ENCODE measurements around the gene SRPRA.
A peak's percentile ranks its signal among the peaks of the same experiment; 100 is the strongest.

The SRPRA gene

GRCh38 chr11:126304457-126305075 is 35.9 kb upstream of the SRPRA start:
- ATAC-seq (ENCODE audit: low read depth) (peak; percentile 36), DNase-seq (ENCODE audit: low spot score in 2 of 2) (no peak)
- Mint-ChIP-seq H3K36me3 (peaks cover 10% of the 10 kb centered on the region), H3K9me3 (no peaks in the 10 kb centered on the region), H3K27me3 (no peaks in the 10 kb centered on the region), H3K4me3 (peak overlapping the region; percentile 99), H3K27ac (peak overlapping the region; percentile 99), H3K4me1 (peaks cover 21% of the 10 kb centered on the region)

GRCh38 chr11:126303623-126304456 is 35.1 kb upstream of the SRPRA start, which contains the start of gene DCPS:
DCPS (plus strand) TSS chr11:126304060; CDS start chr11:126304081, 21 bp downstream.
- DNase-seq (ENCODE audit: low spot score in 2 of 2) (peak; percentile 81 to 88), ATAC-seq (ENCODE audit: low read depth) (peak; percentile 91)
- Mint-ChIP-seq H3K36me3 (peaks cover 12% of the 10 kb centered on the region), H3K27ac (peak within 1 kb of the TSS; percentile 99), H3K9me3 (no peaks in the 10 kb centered on the region), H3K27me3 (no peaks in the 10 kb centered on the region), H3K4me1 (peaks cover 21% of the 10 kb centered on the region), H3K4me3 (peak within 1 kb of the TSS; percentile 99)

- no peak overlapping the region for H3K27ac Mint-ChIP-seq
These were observed 28.3 kb upstream of the SRPRA start for GRCh38 chr11:126297004-126297403.

GRCh38 chr11:126293726-126294125 is 25.0 kb upstream of the SRPRA start:
- no peaks in the 10 kb centered on the region for H3K27me3 Mint-ChIP-seq
- peak overlapping the region; percentile 35 for H3K27ac Mint-ChIP-seq
- peaks cover 12% of the 10 kb centered on the region for H3K36me3 Mint-ChIP-seq
- H3K9me3 Mint-ChIP-seq, result no peaks in the 10 kb centered on the region
- ATAC-seq (ENCODE audit: low read depth), result no peak
- peaks cover 11% of the 10 kb centered on the region for H3K4me1 Mint-ChIP-seq
- H3K4me3 Mint-ChIP-seq, result no peak overlapping the region
- no peak for DNase-seq (ENCODE audit: low spot score in 2 of 2)

More at GRCh38 chr11:126297004-126297403, 28.3 kb upstream of the SRPRA start:
- no peaks in the 10 kb centered on the region for H3K27me3 Mint-ChIP-seq
- H3K36me3 Mint-ChIP-seq, result peaks cover 9% of the 10 kb centered on the region
- ATAC-seq (ENCODE audit: low read depth), result no peak
- no peak for DNase-seq (ENCODE audit: low spot score in 2 of 2)
- H3K4me1 Mint-ChIP-seq, result peaks cover 11% of the 10 kb centered on the region
- no peaks in the 10 kb centered on the region for H3K9me3 Mint-ChIP-seq
- no peak overlapping the region for H3K4me3 Mint-ChIP-seq

- no peaks in the 10 kb centered on the region for H3K9me3 Mint-ChIP-seq
- H3K27me3 Mint-ChIP-seq, result no peaks in the 10 kb centered on the region
- DNase-seq (ENCODE audit: low spot score in 2 of 2) (no peak), ATAC-seq (ENCODE audit: low read depth) (no peak)
- H3K4me3 Mint-ChIP-seq, result no peak overlapping the region
- no peak overlapping the region for H3K27ac Mint-ChIP-seq
- H3K36me3 Mint-ChIP-seq, result peaks cover 17% of the 10 kb centered on the region
- peaks cover 10% of the 10 kb centered on the region for H3K4me1 Mint-ChIP-seq
These were observed 22.2 kb upstream of the SRPRA start for GRCh38 chr11:126290887-126291286.

- no peaks in the 10 kb centered on the region for H3K27me3 Mint-ChIP-seq
- peaks cover 12% of the 10 kb centered on the region for H3K36me3 Mint-ChIP-seq
- no peak overlapping the region for H3K4me3 Mint-ChIP-seq
- no peak overlapping the region for H3K27ac Mint-ChIP-seq
- DNase-seq (ENCODE audit: low spot score in 2 of 2) (no peak), ATAC-seq (ENCODE audit: low read depth) (no peak)
- H3K4me1 Mint-ChIP-seq, result peaks cover 13% of the 10 kb centered on the region
- no peaks in the 10 kb centered on the region for H3K9me3 Mint-ChIP-seq
These were observed 19.5 kb upstream of the SRPRA start for GRCh38 chr11:126288237-126288636.

GRCh38 chr11:126284829-126285228 is 16.1 kb upstream of the SRPRA start:
- Mint-ChIP-seq H3K9me3 (no peaks in the 10 kb centered on the region), H3K36me3 (peaks cover 6% of the 10 kb centered on the region), H3K27me3 (no peaks in the 10 kb centered on the region), H3K4me1 (peaks cover 29% of the 10 kb centered on the region), H3K4me3 (peak overlapping the region; percentile 96), H3K27ac (peak overlapping the region; percentile 83)
- peak; percentile 59 for ATAC-seq (ENCODE audit: low read depth)
- peak; percentile 36 to 58 for DNase-seq (ENCODE audit: low spot score in 2 of 2)

- peaks cover 2% of the 10 kb centered on the region for H3K36me3 Mint-ChIP-seq
- H3K4me3 Mint-ChIP-seq, result peak within 1 kb of the TSS; percentile 96
- DNase-seq (ENCODE audit: low spot score in 2 of 2) (peak; percentile 48 to 60), ATAC-seq (ENCODE audit: low read depth) (peak; percentile 67)
- peaks cover 30% of the 10 kb centered on the region for H3K4me1 Mint-ChIP-seq
- peak within 1 kb of the TSS; percentile 99 for H3K27ac Mint-ChIP-seq
- no peaks in the 10 kb centered on the region for H3K9me3 Mint-ChIP-seq
- H3K27me3 Mint-ChIP-seq, result no peaks in the 10 kb centered on the region
These were observed 14.3 kb upstream of the SRPRA start, which contains the start of gene TIRAP for GRCh38 chr11:126282736-126283591. TIRAP (plus strand) TSS chr11:126283093; CDS start chr11:126290895, 7,802 bp downstream.

- no peaks in the 10 kb centered on the region for H3K9me3 Mint-ChIP-seq
- peak overlapping the region; percentile 96 for H3K4me3 Mint-ChIP-seq
- peaks cover 30% of the 10 kb centered on the region for H3K4me1 Mint-ChIP-seq
- H3K27me3 Mint-ChIP-seq, result no peaks in the 10 kb centered on the region
- peaks cover 2% of the 10 kb centered on the region for H3K36me3 Mint-ChIP-seq
- peak overlapping the region; percentile 99 for H3K27ac Mint-ChIP-seq
- peak in 1 of 2 donors; percentile 27 for DNase-seq (ENCODE audit: low spot score in 2 of 2)
- ATAC-seq (ENCODE audit: low read depth), result peak; percentile 41
These were observed 13.7 kb upstream of the SRPRA start for GRCh38 chr11:126282361-126282735.

- Mint-ChIP-seq H3K27me3 (no peaks in the 10 kb centered on the region), H3K4me3 (peak overlapping the region; percentile 96), H3K27ac (peak overlapping the region; percentile 99), H3K4me1 (peaks cover 28% of the 10 kb centered on the region), H3K9me3 (no peaks in the 10 kb centered on the region), H3K36me3 (no peaks in the 10 kb centered on the region)
- DNase-seq (ENCODE audit: low spot score in 2 of 2) (no peak), ATAC-seq (ENCODE audit: low read depth) (no peak)
These were observed 13.0 kb upstream of the SRPRA start for GRCh38 chr11:126281666-126282175.

GRCh38 chr11:126281245-126281644 is 12.6 kb upstream of the SRPRA start:
- H3K4me3 Mint-ChIP-seq, result peak overlapping the region; percentile 96
- H3K27ac Mint-ChIP-seq, result peak overlapping the region; percentile 99
- ATAC-seq (ENCODE audit: low read depth) (no peak), DNase-seq (ENCODE audit: low spot score in 2 of 2) (no peak)
- H3K9me3 Mint-ChIP-seq, result no peaks in the 10 kb centered on the region
- no peaks in the 10 kb centered on the region for H3K36me3 Mint-ChIP-seq
- no peaks in the 10 kb centered on the region for H3K27me3 Mint-ChIP-seq
- peaks cover 27% of the 10 kb centered on the region for H3K4me1 Mint-ChIP-seq

GRCh38 chr11:126280595-126280994 is 11.9 kb upstream of the SRPRA start:
- no peaks in the 10 kb centered on the region for H3K27me3 Mint-ChIP-seq
- no peak for ATAC-seq (ENCODE audit: low read depth)
- H3K9me3 Mint-ChIP-seq, result no peaks in the 10 kb centered on the region
- DNase-seq (ENCODE audit: low spot score in 2 of 2), result no peak
- no peak overlapping the region for H3K4me3 Mint-ChIP-seq
- H3K27ac Mint-ChIP-seq, result peak overlapping the region; percentile 60
- peaks cover 29% of the 10 kb centered on the region for H3K4me1 Mint-ChIP-seq
- H3K36me3 Mint-ChIP-seq, result peaks cover 3% of the 10 kb centered on the region

GRCh38 chr11:126279191-126279590 is 10.5 kb upstream of the SRPRA start:
- ATAC-seq (ENCODE audit: low read depth) (no peak), DNase-seq (ENCODE audit: low spot score in 2 of 2) (no peak)
- Mint-ChIP-seq H3K9me3 (no peaks in the 10 kb centered on the region), H3K4me3 (no peak overlapping the region), H3K36me3 (peaks cover 9% of the 10 kb centered on the region), H3K27me3 (no peaks in the 10 kb centered on the region), H3K4me1 (peaks cover 25% of the 10 kb centered on the region), H3K27ac (peak overlapping the region; percentile 60)

Measured in memory B cell (primary cell).